ENCODE data around the gene PLCL2.

The PLCL2 gene

GRCh38 chr3:16877911-16878310, 6.8 kb upstream of the PLCL2 start:
- Histone ChIP-seq H3K27me3 (replicated peaks; ENCODE audit: insufficient read depth, low read length) (no peaks in the 10 kb centered on the region), H2AFZ (ENCODE audit: low read length) (no peak overlapping the region), H3K4me1 (ENCODE audit: low read length) (no peaks in the 10 kb centered on the region), H3K4me3 (ENCODE audit: low read length) (no peak overlapping the region), H3K9ac (ENCODE audit: low read length) (no peak overlapping the region), H3K79me2 (ENCODE audit: low read length) (no peaks in the 10 kb centered on the region), H3K9me3 (replicated peaks; ENCODE audit: insufficient read depth, low read length) (no peaks in the 10 kb centered on the region), H4K20me1 (ENCODE audit: insufficient read depth, low read length) (no peaks in the 10 kb centered on the region), H3K9me2 (replicated peaks; ENCODE audit: insufficient read depth, low read length) (no peaks in the 10 kb centered on the region; the same call in 1 of the 2 replicates), H3F3A (ENCODE audit: insufficient read depth, low read length) (no peaks in the 10 kb centered on the region), H3K4me2 (ENCODE audit: low read depth, low read length) (no peak overlapping the region), H3K27ac (ENCODE audit: low read length) (no peak overlapping the region), H3K36me3 (replicated peaks; ENCODE audit: insufficient read depth, low read length) (no peaks in the 10 kb centered on the region)
- no peak for TF ChIP-seq EZH2phosphoT487 (IDR thresholded peaks at IDR 0.05; ENCODE audit: low read length)
- no peak for TF ChIP-seq EZH2 (optimal IDR thresholded peaks at IDR 0.05; ENCODE audit: low read depth, low read length)
- no peak for TF ChIP-seq CTCF (IDR thresholded peaks at IDR 0.05; ENCODE audit: low read length)
- no peak for DNase-seq

GRCh38 chr3:16881896-16882630, 2.7 kb upstream of the PLCL2 start:
- Histone ChIP-seq H3F3A (ENCODE audit: insufficient read depth, low read length) (peaks cover 11% of the 10 kb centered on the region), H3K9ac (ENCODE audit: low read length) (no peak overlapping the region), H4K20me1 (ENCODE audit: insufficient read depth, low read length) (no peaks in the 10 kb centered on the region), H2AFZ (ENCODE audit: low read length) (no peak overlapping the region), H3K36me3 (replicated peaks; ENCODE audit: insufficient read depth, low read length) (no peaks in the 10 kb centered on the region), H3K27ac (ENCODE audit: low read length) (no peak overlapping the region), H3K9me2 (replicated peaks; ENCODE audit: insufficient read depth, low read length) (no peaks in the 10 kb centered on the region), H3K27me3 (replicated peaks; ENCODE audit: insufficient read depth, low read length) (no peaks in the 10 kb centered on the region), H3K79me2 (ENCODE audit: low read length) (peaks cover 20% of the 10 kb centered on the region), H3K4me1 (ENCODE audit: low read length) (peaks cover 2% of the 10 kb centered on the region; the same call in 1 of the 2 replicates), H3K4me3 (ENCODE audit: low read length) (no peak overlapping the region), H3K9me3 (replicated peaks; ENCODE audit: insufficient read depth, low read length) (no peaks in the 10 kb centered on the region), H3K4me2 (ENCODE audit: low read depth, low read length) (no peak overlapping the region)
- DNase-seq = no peak
- TF ChIP-seq EZH2phosphoT487 (IDR thresholded peaks at IDR 0.05; ENCODE audit: low read length) = no peak

- Histone ChIP-seq H3K4me2 (ENCODE audit: low read depth, low read length) (no peak overlapping the region), H3K27ac (ENCODE audit: low read length) (no peak overlapping the region), H3K9me2 (replicated peaks; ENCODE audit: insufficient read depth, low read length) (no peaks in the 10 kb centered on the region), H4K20me1 (ENCODE audit: insufficient read depth, low read length) (no peaks in the 10 kb centered on the region), H2AFZ (ENCODE audit: low read length) (no peak overlapping the region), H3F3A (ENCODE audit: insufficient read depth, low read length) (peaks cover 11% of the 10 kb centered on the region), H3K9me3 (replicated peaks; ENCODE audit: insufficient read depth, low read length) (no peaks in the 10 kb centered on the region), H3K27me3 (replicated peaks; ENCODE audit: insufficient read depth, low read length) (no peaks in the 10 kb centered on the region), H3K4me1 (ENCODE audit: low read length) (peaks cover 6% of the 10 kb centered on the region; the same call in 1 of the 2 replicates), H3K79me2 (ENCODE audit: low read length) (peaks cover 31% of the 10 kb centered on the region), H3K36me3 (replicated peaks; ENCODE audit: insufficient read depth, low read length) (no peaks in the 10 kb centered on the region), H3K9ac (ENCODE audit: low read length) (no peak overlapping the region), H3K4me3 (ENCODE audit: low read length) (no peak overlapping the region)
- no peak for DNase-seq
- TF ChIP-seq EZH2phosphoT487 (IDR thresholded peaks at IDR 0.05; ENCODE audit: low read length) (no peak), CTCF (IDR thresholded peaks at IDR 0.05; ENCODE audit: low read length) (no peak), EZH2 (optimal IDR thresholded peaks at IDR 0.05; ENCODE audit: low read depth, low read length) (no peak)
Observed at GRCh38 chr3:16883057-16883722, 1.6 kb upstream of the PLCL2 start.

- H3K9me2 ChIP-seq (replicated peaks; ENCODE audit: insufficient read depth, low read length) = no peaks in the 10 kb centered on the region
- H3K4me1 ChIP-seq (ENCODE audit: low read length) = peaks cover 6% of the 10 kb centered on the region; the same call in 1 of the 2 replicates
- no peaks in the 10 kb centered on the region for H3K9me3 ChIP-seq (replicated peaks; ENCODE audit: insufficient read depth, low read length)
- peaks cover 11% of the 10 kb centered on the region for H3F3A ChIP-seq (ENCODE audit: insufficient read depth, low read length)
- TF ChIP-seq CTCF (IDR thresholded peaks at IDR 0.05; ENCODE audit: low read length) (no peak), EZH2phosphoT487 (IDR thresholded peaks at IDR 0.05; ENCODE audit: low read length) (no peak), EZH2 (optimal IDR thresholded peaks at IDR 0.05; ENCODE audit: low read depth, low read length) (no peak)
- H3K79me2 ChIP-seq (ENCODE audit: low read length) = peaks cover 36% of the 10 kb centered on the region
- H2AFZ ChIP-seq (ENCODE audit: low read length) = peak overlapping the region; percentile 79
- no peaks in the 10 kb centered on the region for H3K36me3 ChIP-seq (replicated peaks; ENCODE audit: insufficient read depth, low read length)
- DNase-seq = no peak
- peak overlapping the region; percentile 70; the same call in 1 of the 2 replicates for H3K4me2 ChIP-seq (ENCODE audit: low read depth, low read length)
- H3K4me3 ChIP-seq (ENCODE audit: low read length) = peak overlapping the region; percentile 80
- H3K27ac ChIP-seq (ENCODE audit: low read length) = no peak overlapping the region
- no peak overlapping the region for H3K9ac ChIP-seq (ENCODE audit: low read length)
- no peaks in the 10 kb centered on the region for H3K27me3 ChIP-seq (replicated peaks; ENCODE audit: insufficient read depth, low read length)
- no peaks in the 10 kb centered on the region for H4K20me1 ChIP-seq (ENCODE audit: insufficient read depth, low read length)
Observed at GRCh38 chr3:16883723-16884083, 1.1 kb upstream of the PLCL2 start.
